SK-N-SH (cell line): ENCODE measurements around the gene DYNC1H1. TPM values are rescaled to one million over a fixed set of nuclear protein-coding genes. Genes with fewer than 3 reads are reported as not detected.
"Not testable (repeated sequence)": the region's sequence is repeated elsewhere in the genome, so short reads cannot be mapped to it uniquely, and the experiment has no call there.

Experiments
- CTCF ChIA-PET: fragments of 300-600, 350-600 bp; formaldehyde crosslinking; extraction: SDS; loops from one replicate; lab custom pipeline; 2021; lab: Yijun Ruan, JAX
- POLR2A ChIA-PET: fragments of 350-600 bp; sonication (Branson Sonifier 250); formaldehyde crosslinking; extraction: SDS; loops from one replicate; lab custom pipeline; 2020; ENCODE audit warnings: antibody characterized with exemption, inconsistent platforms; lab: Yijun Ruan, JAX
- DNase-seq: peaks from one replicate; pipeline ENCODE4 v3.0.0; 2012
- H2AFZ ChIP-seq: fragments of 200-600 bp; sonication (generic); 2 replicates; pipeline ENCODE4 v1.8.1; 2016; ENCODE audit warnings: antibody characterized with exemption, mild to moderate bottlenecking, low read depth
- H3F3A ChIP-seq: fragments of 200-600 bp; sonication (generic); replicated peaks from 2 replicates; pipeline ENCODE3; 2016; ENCODE audit warnings: antibody characterized with exemption, mild to moderate bottlenecking; ENCODE audit not compliant: insufficient read depth
- H3K27ac ChIP-seq, 2 experiments: fragments of 200-500 bp in 1 of 2; fragments of 200-600 bp in 1 of 2; sonication (Bioruptor generic) in 1 of 2; sonication (generic), shearing (Covaris generic) in 1 of 2; 2 replicates each; pipeline versions ENCODE4 v1.5.1 to v1.6.1; 2014 to 2016; ENCODE audit warnings: low read depth in 2 of 2, inconsistent platforms in 1 of 2, low read length in 1 of 2, mild to moderate bottlenecking in 1 of 2, mixed read lengths in 1 of 2
- H3K27me3 ChIP-seq: fragments of 200-600 bp; sonication (generic), shearing (Covaris generic); 2 replicates; pipeline ENCODE4 v1.6.1; 2016; ENCODE audit warnings: mixed run types; ENCODE audit not compliant: insufficient read depth
- H3K36me3 ChIP-seq, 2 experiments: fragments of 200-500 bp in 1 of 2; fragments of 200-600 bp in 1 of 2; sonication (Bioruptor generic) in 1 of 2; sonication (generic) in 1 of 2; replicated peaks in 1 of 2; 2 replicates each; pipeline versions ENCODE3 to v1.5.1; 2014 to 2016; ENCODE audit warnings: low read length in 1 of 2, mild to moderate bottlenecking in 1 of 2; ENCODE audit not compliant: insufficient read depth in 2 of 2, control insufficient read depth in 1 of 2
- H3K4me1 ChIP-seq, 2 experiments: fragments of 200-500 bp in 1 of 2; fragments of 200-600 bp in 1 of 2; sonication (Bioruptor generic) in 1 of 2; sonication (generic), shearing (Covaris generic) in 1 of 2; 2 replicates each; pipeline versions ENCODE4 v1.5.1 to v1.6.1; 2014 to 2016; ENCODE audit warnings: low read depth in 1 of 2, low read length in 1 of 2, mixed run types in 1 of 2; ENCODE audit not compliant: insufficient read depth in 2 of 2, control insufficient read depth in 1 of 2
- H3K4me2 ChIP-seq: fragments of 200-600 bp; sonication (generic), shearing (Covaris generic); 2 replicates; pipeline ENCODE4 v1.6.1; 2017; ENCODE audit warnings: mixed run types
- H3K4me3 ChIP-seq, 2 experiments: fragments of 200-500 bp in 1 of 2; fragments of 200-600 bp in 1 of 2; sonication (Bioruptor generic) in 1 of 2; sonication (generic), shearing (Covaris generic) in 1 of 2; 2 replicates each; pipeline versions ENCODE4 v1.5.1 to v1.8.1; 2014 to 2016; ENCODE audit warnings: low read depth in 2 of 2, inconsistent platforms in 1 of 2, low read length in 1 of 2, mild to moderate bottlenecking in 1 of 2, mixed read lengths in 1 of 2, moderate library complexity in 1 of 2
- H3K79me2 ChIP-seq: fragments of 200-600 bp; sonication (generic); 2 replicates; pipeline ENCODE4 v1.8.1; 2017; ENCODE audit warnings: mild to moderate bottlenecking; ENCODE audit not compliant: insufficient read depth
- H3K9ac ChIP-seq: fragments of 200-600 bp; sonication (generic); 2 replicates; pipeline ENCODE4 v1.6.1; 2017; ENCODE audit warnings: mixed run types
- H3K9me2 ChIP-seq: fragments of 200-600 bp; sonication (generic); 2 replicates; pipeline ENCODE4 v1.6.1; 2017; ENCODE audit warnings: mixed run types
- H3K9me3 ChIP-seq: fragments of 200-600 bp; sonication (generic); 2 replicates; pipeline ENCODE4 v1.6.1; 2017; ENCODE audit warnings: mixed run types, mild to moderate bottlenecking, moderate library complexity
- H4K20me1 ChIP-seq: fragments of 200-600 bp; sonication (generic); 2 replicates; pipeline ENCODE4 v1.6.1; 2017; ENCODE audit warnings: mild to moderate bottlenecking, mixed run types; ENCODE audit not compliant: insufficient read depth
- CHD2 ChIP-seq: fragments of 150-350 bp; IDR thresholded peaks from 2 replicates; pipeline ENCODE4 v1.6.1; 2018; ENCODE audit warnings: low read length; ENCODE audit not compliant: partially characterized antibody
- ELF1 ChIP-seq: IDR thresholded peaks from 2 replicates; pipeline ENCODE4 v1.4.0; 2012
- EP300 ChIP-seq, 2 experiments: IDR thresholded peaks; 2 replicates each; pipeline versions ENCODE4 v1.4.0 to v1.6.1; 2012; ENCODE audit warnings: borderline replicate concordance in 1 of 2, low read depth in 1 of 2, low read length in 1 of 2
- EZH2phosphoT487 ChIP-seq: fragments of 200-600 bp; sonication (generic); IDR thresholded peaks from 2 replicates; pipeline ENCODE4 v1.6.1; 2017; ENCODE audit warnings: low read depth, mixed run types, mild to moderate bottlenecking, antibody characterized with exemption, moderate library complexity, borderline replicate concordance
- FOXM1 ChIP-seq: IDR thresholded peaks from 2 replicates; pipeline ENCODE4 v1.4.0; 2012; ENCODE audit warnings: low read depth, mild to moderate bottlenecking
- GABPA ChIP-seq: IDR thresholded peaks from 2 replicates; pipeline ENCODE4 v1.4.0; 2012; ENCODE audit warnings: low read depth, mild to moderate bottlenecking
- JUND ChIP-seq: IDR thresholded peaks from 2 replicates; pipeline ENCODE4 v1.4.0; 2012
- MEF2A ChIP-seq: IDR thresholded peaks from 2 replicates; pipeline ENCODE4 v1.4.0; 2012; ENCODE audit warnings: low read depth, borderline replicate concordance
- NFIC ChIP-seq: IDR thresholded peaks from 2 replicates; pipeline ENCODE4 v1.4.0; 2012; ENCODE audit warnings: borderline replicate concordance
- NRF1 ChIP-seq: IDR thresholded peaks from 2 replicates; pipeline ENCODE4 v1.6.1; 2012; ENCODE audit warnings: low read depth, mild to moderate bottlenecking, low read length
- POLR2AphosphoS5 ChIP-seq: IDR thresholded peaks from 2 replicates; pipeline ENCODE4 v1.6.1; 2012; ENCODE audit warnings: low read depth, low read length
- RFX5 ChIP-seq: IDR thresholded peaks from 2 replicates; pipeline ENCODE4 v1.6.1; 2012; ENCODE audit warnings: mild to moderate bottlenecking, improper control_type of control experiment, low read length
- RXRA ChIP-seq: IDR thresholded peaks from 2 replicates; pipeline ENCODE4 v1.4.0; 2012; ENCODE audit warnings: low read depth, mild to moderate bottlenecking, borderline replicate concordance
- SMC3 ChIP-seq: IDR thresholded peaks from 2 replicates; pipeline ENCODE4 v1.6.1; 2012; ENCODE audit warnings: low read depth, low read length, improper control_type of control experiment
- TAF1 ChIP-seq: IDR thresholded peaks from 2 replicates; pipeline ENCODE4 v1.6.1; 2012; ENCODE audit warnings: low read depth, mild to moderate bottlenecking, low read length, moderate library complexity, borderline replicate concordance
- WGBS: methylation state at CpG from one replicate; pipeline ENCODE4 v1.1.6; 2017; ENCODE audit warnings: low lambda C conversion rate; 5-methylcytosine and 5-hydroxymethylcytosine counted together
- polyA plus RNA-seq, 3 experiments: library from polyadenylated mRNA; depleted of rRNA; stranded (reverse); fragments of >200 nt; gene quantifications; 2 replicates each; pipeline ENCODE4 v1.2.3, GENCODE V29; 2012
- TF ChIP-seq, protein P1 (sequence below): fragments of 150-350 bp; IDR thresholded peaks from 2 replicates; pipeline ENCODE4 v1.6.1; 2017; ENCODE audit warnings: antibody characterized with exemption, low read length, low read depth, borderline replicate concordance
- TF ChIP-seq, protein P2 (sequence below): fragments of 150-350 bp; IDR thresholded peaks from 2 replicates; pipeline ENCODE4 v1.6.1; 2016; ENCODE audit warnings: mild to moderate bottlenecking, low read depth, low read length
- TF ChIP-seq, protein P3 (sequence below): fragments of 200-600 bp; sonication (generic); IDR thresholded peaks from 2 replicates; pipeline ENCODE4 v1.6.1; 2017; ENCODE audit warnings: antibody characterized with exemption, mild to moderate bottlenecking, moderate library complexity

DYNC1H1 gene
- polyA plus RNA-seq, 1 of the 3 experiments (the other 2 are of a cell fraction), result 140 TPM

DNA sequence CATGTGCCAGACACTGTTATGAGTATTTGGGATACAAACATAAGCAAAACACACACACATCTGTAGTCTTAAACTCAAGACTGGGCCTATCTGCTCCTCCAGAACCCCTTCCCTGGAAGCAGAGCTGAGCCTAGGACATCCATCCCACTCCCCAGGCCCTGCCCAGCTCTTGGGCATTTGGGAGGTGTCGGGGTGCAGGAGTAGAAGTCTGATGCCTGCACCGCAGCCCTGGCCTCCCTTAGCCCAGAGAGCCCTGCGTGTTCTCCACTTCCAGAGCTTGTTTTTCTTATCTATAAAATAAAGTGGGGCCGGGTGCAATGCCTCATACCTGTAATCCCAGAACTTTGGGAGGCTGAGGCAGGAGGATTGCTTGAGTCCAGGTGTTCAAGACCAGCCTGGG lies 110.8 kb downstream of the DYNC1H1 start:
- H3K36me3 ChIP-seq, result peaks cover 9 to 13% of the 10 kb centered on the region in 2 experiments
- H3K9me3 ChIP-seq, result no peaks in the 10 kb centered on the region
- H3K27me3 ChIP-seq, result no peaks in the 10 kb centered on the region
- no peak overlapping the region for H2AFZ ChIP-seq
- CTCF ChIA-PET, result interaction anchor here (0.7 to 2.1 kb wide), 4 partner anchors 12 to 239 kb away, joined by 3 to 7 read pairs (median 5); no protein-coding TSS in a partner anchor
- WGBS, result 91% methylated on average over 1 of the region's 4 CpGs
- H3K4me2 ChIP-seq, result no peak overlapping the region
- H3K4me3 ChIP-seq, result no peak overlapping the region
- H3K79me2 ChIP-seq, result no peaks in the 10 kb centered on the region
- no peaks in the 10 kb centered on the region for H3K9me2 ChIP-seq
- TF ChIP-seq TAF1 (no peak), JUND (no peak), CHD2 (no peak), EP300 (IDR thresholded peaks at IDR 0.05; ENCODE audit: borderline replicate concordance in 1 of 2, low read depth in 1 of 2, low read length in 1 of 2) (no peak), FOXM1 (no peak), POLR2AphosphoS5 (no peak), SMC3 (no peak), NRF1 (no peak), MEF2A (no peak), ELF1 (no peak), EZH2phosphoT487 (no peak)
- TF ChIP-seq, protein P1, sequence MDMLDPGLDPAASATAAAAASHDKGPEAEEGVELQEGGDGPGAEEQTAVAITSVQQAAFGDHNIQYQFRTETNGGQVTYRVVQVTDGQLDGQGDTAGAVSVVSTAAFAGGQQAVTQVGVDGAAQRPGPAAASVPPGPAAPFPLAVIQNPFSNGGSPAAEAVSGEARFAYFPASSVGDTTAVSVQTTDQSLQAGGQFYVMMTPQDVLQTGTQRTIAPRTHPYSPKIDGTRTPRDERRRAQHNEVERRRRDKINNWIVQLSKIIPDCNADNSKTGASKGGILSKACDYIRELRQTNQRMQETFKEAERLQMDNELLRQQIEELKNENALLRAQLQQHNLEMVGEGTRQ, result no peak
- TF ChIP-seq, protein P2, sequence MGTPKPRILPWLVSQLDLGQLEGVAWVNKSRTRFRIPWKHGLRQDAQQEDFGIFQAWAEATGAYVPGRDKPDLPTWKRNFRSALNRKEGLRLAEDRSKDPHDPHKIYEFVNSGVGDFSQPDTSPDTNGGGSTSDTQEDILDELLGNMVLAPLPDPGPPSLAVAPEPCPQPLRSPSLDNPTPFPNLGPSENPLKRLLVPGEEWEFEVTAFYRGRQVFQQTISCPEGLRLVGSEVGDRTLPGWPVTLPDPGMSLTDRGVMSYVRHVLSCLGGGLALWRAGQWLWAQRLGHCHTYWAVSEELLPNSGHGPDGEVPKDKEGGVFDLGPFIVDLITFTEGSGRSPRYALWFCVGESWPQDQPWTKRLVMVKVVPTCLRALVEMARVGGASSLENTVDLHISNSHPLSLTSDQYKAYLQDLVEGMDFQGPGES, result no peak
- TF ChIP-seq, all 33 proteins: peak for 0
- Histone ChIP-seq H3F3A (peaks cover 36% of the 10 kb centered on the region), H4K20me1 (no peaks in the 10 kb centered on the region), H3K9ac (no peak overlapping the region), H3K27ac (no peak overlapping the region), H3K4me1 (peaks cover 0 to 5% of the 10 kb centered on the region in 2 experiments; a peak in 1 of 4 replicates)
- POLR2A ChIA-PET, result no interaction called here
- no peak for DNase-seq

DNA sequence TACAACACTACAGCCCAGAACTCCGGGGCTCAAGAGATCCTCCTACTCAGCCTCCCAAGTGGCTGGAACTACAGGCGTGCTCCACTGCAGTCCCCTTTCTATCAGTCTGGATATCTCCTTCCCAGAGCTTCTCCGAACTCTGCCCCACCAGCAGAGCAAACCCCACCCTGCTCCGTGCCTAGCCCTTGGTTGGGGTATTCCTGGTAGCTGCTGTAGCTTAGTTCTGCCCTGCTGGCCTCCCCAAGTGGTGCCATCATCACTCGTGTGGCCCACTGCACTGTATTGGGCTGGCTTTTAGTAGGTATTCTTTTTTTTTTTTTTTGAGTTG lies 113.0 kb downstream of the DYNC1H1 start:
- H3F3A ChIP-seq, result peaks cover 42% of the 10 kb centered on the region
- no peaks in the 10 kb centered on the region for H3K27me3 ChIP-seq
- ChIA-PET CTCF (interaction anchor here (0.6 to 2.3 kb wide), 4 partner anchors 14 to 306 kb away, joined by 3 to 7 read pairs (median 6); no protein-coding TSS in a partner anchor), POLR2A (interaction anchor here (0.6 to 1.0 kb wide), 3 partner anchors 29 to 751 kb away, joined by 3 to 4 read pairs (median 3); no protein-coding TSS in a partner anchor)
- TF ChIP-seq RXRA (no peak), GABPA (no peak), NFIC (no peak), MEF2A (no peak), RFX5 (no peak)
- TF ChIP-seq, protein P3, sequence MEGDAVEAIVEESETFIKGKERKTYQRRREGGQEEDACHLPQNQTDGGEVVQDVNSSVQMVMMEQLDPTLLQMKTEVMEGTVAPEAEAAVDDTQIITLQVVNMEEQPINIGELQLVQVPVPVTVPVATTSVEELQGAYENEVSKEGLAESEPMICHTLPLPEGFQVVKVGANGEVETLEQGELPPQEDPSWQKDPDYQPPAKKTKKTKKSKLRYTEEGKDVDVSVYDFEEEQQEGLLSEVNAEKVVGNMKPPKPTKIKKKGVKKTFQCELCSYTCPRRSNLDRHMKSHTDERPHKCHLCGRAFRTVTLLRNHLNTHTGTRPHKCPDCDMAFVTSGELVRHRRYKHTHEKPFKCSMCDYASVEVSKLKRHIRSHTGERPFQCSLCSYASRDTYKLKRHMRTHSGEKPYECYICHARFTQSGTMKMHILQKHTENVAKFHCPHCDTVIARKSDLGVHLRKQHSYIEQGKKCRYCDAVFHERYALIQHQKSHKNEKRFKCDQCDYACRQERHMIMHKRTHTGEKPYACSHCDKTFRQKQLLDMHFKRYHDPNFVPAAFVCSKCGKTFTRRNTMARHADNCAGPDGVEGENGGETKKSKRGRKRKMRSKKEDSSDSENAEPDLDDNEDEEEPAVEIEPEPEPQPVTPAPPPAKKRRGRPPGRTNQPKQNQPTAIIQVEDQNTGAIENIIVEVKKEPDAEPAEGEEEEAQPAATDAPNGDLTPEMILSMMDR, result no peak
- H3K79me2 ChIP-seq, result peaks cover 7% of the 10 kb centered on the region; the same call in 1 of the 2 replicates
- H4K20me1 ChIP-seq, result peaks cover 9% of the 10 kb centered on the region
- peaks cover 31 to 35% of the 10 kb centered on the region in 2 experiments for H3K36me3 ChIP-seq
- no peaks in the 10 kb centered on the region for H3K9me3 ChIP-seq
- no peaks in the 10 kb centered on the region for H3K9me2 ChIP-seq
- H2AFZ ChIP-seq, result no peak overlapping the region
- no peak overlapping the region for H3K4me3 ChIP-seq
- H3K4me2 ChIP-seq, result no peak overlapping the region
- WGBS, result 93% methylated on average over 5 of the region's 5 CpGs
- no peak overlapping the region for H3K9ac ChIP-seq
- no peaks in the 10 kb centered on the region for H3K4me1 ChIP-seq
- no peak overlapping the region for H3K27ac ChIP-seq
- no peak for DNase-seq

DNA sequence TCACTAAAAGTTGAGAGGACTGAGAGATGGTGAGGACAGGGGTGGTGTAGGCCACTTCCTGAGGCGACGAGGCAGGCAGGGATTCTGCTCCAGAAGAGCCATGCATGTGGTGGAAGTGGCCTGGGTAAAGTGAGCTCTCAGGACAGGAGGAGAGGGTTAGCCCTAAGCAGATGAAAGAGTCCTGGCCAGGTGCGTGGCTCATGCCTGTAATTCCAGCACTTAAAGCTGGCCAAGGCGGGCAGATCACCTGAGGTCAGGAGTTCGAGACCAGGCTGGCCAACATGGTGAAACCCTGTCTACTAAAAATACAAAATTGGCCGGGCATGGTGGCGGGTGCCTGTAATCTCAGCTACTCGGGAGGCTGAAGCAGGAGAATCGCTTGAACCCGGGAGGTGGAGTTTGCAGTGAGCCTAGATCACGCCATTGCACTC lies 114.0 kb downstream of the DYNC1H1 start:
- H3K27ac ChIP-seq, H3K9me2 ChIP-seq, DNase-seq, H3K4me3 ChIP-seq, POLR2A ChIA-PET, H3K27me3 ChIP-seq, H3K4me1 ChIP-seq, H3K9ac ChIP-seq, H2AFZ ChIP-seq, H3K9me3 ChIP-seq, H3K4me2 ChIP-seq: not testable (repeated sequence)
- CTCF ChIA-PET, result interaction anchor here (1.2 to 2.3 kb wide), 3 partner anchors 15 to 236 kb away, joined by 5 to 7 read pairs (median 6); no protein-coding TSS in a partner anchor
- 92% methylated on average over 11 of the region's 11 CpGs for WGBS
- H3K79me2 ChIP-seq, result peaks cover 17% of the 10 kb centered on the region; the same call in 1 of the 2 replicates
- H3K36me3 ChIP-seq, result peaks cover 40 to 45% of the 10 kb centered on the region in 2 experiments
- peaks cover 52% of the 10 kb centered on the region for H3F3A ChIP-seq
- peaks cover 19% of the 10 kb centered on the region for H4K20me1 ChIP-seq
